Raji (cell line): ENCODE measurements around the gene LRFN5.

Experiments
- POLR2A ChIP-seq: IDR thresholded peaks from 2 replicates; pipeline ENCODE4 v1.6.1; 2011; ENCODE audit warnings: low read depth, low read length, control low read depth; ENCODE audit not compliant: insufficient read depth

LRFN5 gene

DNA sequence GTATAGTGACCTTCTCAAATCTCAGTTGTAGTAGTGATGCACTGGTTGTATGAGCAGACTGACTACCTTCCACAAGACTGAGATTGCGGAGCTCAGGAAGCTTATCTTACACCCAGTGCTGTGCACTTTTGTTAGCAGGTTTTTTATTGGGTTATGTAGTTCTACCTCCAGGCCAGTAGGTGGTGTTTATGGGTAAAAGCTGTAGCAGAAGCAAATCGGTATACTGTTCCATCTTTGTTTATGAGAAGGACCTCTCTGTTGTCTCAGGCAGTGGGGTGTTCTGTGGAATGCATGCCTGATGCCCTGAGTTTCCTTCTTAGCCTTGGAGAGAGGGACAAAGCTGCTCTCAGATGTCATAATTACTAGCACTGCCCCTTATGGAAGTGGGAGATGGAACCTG, 217.8 kb downstream of the LRFN5 start:
- no peak for TF ChIP-seq POLR2A

- TF ChIP-seq POLR2A = no peak
These were observed 218.9 kb downstream of the LRFN5 start for GRCh38 chr14:41825622-41826021.

DNA sequence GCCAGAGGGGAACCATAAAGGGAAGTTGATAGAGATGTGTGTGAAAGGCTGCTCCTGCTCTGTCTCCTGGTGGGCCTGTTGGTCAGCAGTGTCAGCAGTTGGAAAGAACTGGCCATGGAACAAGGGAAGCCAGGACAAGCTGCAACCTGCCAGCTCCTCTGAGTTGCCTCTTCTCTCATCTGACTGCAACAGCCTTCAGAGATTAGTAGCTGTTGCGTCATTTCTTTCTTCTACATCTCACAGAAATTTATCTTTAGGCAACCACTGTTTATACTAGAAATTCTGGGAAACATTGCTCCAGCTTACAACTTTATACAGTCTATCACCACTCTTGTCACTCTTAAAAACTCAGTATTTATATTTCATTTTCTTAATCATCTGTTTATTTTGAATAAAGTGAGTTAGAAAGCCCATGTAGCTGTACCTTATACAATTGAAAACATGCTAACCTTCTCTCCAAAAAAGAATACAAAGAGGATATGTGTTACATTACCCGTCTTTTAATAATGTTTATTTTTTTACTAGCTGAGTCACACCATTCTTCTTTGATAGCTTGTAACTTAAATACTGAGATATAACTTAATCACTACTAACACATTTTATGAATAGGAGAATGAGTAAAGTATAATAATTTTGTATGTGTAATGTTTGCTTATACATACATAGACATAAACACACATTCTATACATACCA, 224.2 kb downstream of the LRFN5 start:
- no peak for TF ChIP-seq POLR2A

DNA sequence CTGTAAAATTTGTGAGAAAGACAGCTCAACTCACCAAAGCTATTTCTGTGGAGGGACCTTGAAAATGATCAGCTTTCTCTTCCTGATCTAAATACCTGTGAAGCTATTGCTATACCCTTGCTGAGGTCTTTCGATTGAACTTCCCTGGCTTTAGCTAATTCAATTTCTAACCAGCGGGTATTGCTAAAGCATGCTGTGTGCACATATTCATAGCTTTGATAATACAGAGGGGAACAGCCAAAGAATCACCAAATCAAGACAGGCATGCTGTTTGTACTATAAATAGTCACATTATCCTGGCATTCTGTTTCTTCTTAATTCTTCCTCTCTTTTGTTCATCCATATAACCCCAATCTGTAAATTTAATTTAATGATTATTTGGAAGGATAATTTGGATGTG, 233.0 kb downstream of the LRFN5 start:
- no peak for TF ChIP-seq POLR2A

DNA sequence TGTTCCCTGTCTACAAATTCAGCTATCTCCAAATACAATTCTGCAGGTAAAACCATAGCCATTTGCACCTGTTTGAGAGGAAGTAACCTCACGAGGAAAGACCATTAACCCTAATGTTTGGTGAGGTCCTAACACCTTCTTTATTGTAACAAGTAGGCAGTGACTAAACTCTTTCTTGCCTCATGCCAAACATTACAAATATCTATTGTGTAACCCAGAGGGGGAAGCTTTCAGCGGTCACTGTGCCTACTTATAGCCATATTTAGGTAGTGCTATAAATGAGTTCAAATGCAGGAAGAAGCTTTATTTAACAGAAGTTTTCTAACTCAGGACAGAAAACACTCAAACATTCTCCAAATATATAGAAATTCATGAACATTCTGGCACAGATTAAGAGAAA, 252.7 kb downstream of the LRFN5 start:
- no peak for TF ChIP-seq POLR2A

- TF ChIP-seq POLR2A = no peak
These were observed 253.9 kb downstream of the LRFN5 start for GRCh38 chr14:41860586-41860985.

DNA sequence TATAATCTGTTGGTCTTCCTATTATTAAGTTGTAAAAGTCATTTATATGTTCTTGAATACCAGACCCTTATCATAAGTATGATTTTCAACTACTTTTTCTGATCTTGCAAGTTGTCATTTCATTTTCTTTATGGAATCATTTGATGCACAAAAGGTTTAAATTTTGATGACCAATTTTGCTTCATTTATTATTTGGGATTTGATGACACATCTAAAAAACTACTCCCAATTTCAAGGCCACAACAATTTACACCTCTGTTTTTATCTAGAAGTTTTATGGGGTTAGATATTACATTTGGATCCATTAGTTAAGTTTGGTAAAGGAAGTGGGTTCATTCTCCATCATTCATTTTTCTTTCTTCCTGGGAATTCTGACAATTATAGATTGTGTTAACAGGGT, 259.2 kb downstream of the LRFN5 start:
- no peak for TF ChIP-seq POLR2A

GRCh38 chr14:41868396-41868795, 261.7 kb downstream of the LRFN5 start:
- TF ChIP-seq POLR2A = no peak

GRCh38 chr14:41872931-41873685, 266.4 kb downstream of the LRFN5 start:
- no peak for TF ChIP-seq POLR2A

GRCh38 chr14:41873686-41874317, 267.1 kb downstream of the LRFN5 start:
- TF ChIP-seq POLR2A = no peak

GRCh38 chr14:41875116-41875515, 268.4 kb downstream of the LRFN5 start:
- no peak for TF ChIP-seq POLR2A

GRCh38 chr14:41878321-41878720, 271.6 kb downstream of the LRFN5 start:
- TF ChIP-seq POLR2A = no peak

GRCh38 chr14:41891624-41892023, 284.9 kb downstream of the LRFN5 start:
- no peak for TF ChIP-seq POLR2A

DNA sequence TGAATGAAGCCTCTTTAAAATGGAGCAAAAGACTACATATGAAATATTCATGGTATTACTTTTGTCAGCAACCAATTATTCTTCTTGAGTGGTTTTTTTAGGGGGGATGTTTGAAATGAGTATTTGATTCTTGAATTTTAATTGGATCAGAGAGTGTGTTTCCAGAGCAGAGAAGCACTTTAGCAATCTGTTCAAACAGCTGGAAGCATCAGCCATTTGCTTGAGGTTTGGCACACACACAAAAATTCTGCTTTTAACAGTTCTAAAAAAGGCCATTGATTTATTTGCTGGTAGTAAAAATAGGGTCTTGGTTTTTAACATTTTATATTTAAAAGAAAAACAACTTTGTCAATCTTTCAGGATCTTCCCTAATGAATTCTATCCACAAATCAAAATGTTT, 292.7 kb downstream of the LRFN5 start:
- no peak for TF ChIP-seq POLR2A

DNA sequence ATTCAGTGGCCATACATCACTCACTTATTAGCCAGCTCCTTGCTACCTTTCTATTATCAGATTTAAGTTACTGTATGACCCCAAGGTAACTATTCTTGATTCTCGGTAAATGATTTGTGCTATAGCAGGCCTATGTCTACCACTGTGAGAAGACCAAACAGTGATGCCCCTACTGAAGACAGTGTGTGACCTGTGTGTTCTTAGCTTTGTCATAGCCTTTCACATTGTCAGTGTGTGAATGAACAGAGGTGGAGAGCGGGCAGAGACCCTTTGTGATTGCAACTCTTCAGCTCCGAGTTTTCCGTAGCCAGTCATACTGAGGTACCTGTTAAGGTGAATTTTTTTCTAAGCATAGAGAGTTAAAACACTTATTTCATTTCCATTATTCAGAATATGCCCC, 294.0 kb downstream of the LRFN5 start:
- TF ChIP-seq POLR2A = no peak

GRCh38 chr14:41901089-41901488, 294.4 kb downstream of the LRFN5 start:
- TF ChIP-seq POLR2A = no peak
